OCI-LY1 (cell line): ENCODE results near the gene NSD2.

ENCODE experiments used
- H2AFZ ChIP-seq: fragments of 200-600 bp; sonication (generic), shearing (Covaris generic); 2 replicates; pipeline ENCODE4 v1.6.0; 2014; ENCODE audit warnings: antibody characterized with exemption, mild to moderate bottlenecking, low read length
- H3F3A ChIP-seq: fragments of 200-600 bp; sonication (generic), shearing (Covaris generic); 2 replicates; pipeline ENCODE4 v1.6.0; 2014; ENCODE audit warnings: mild to moderate bottlenecking, antibody characterized with exemption, low read length, moderate library complexity; ENCODE audit not compliant: insufficient read depth
- H3K27ac ChIP-seq: fragments of 200-600 bp; sonication (generic); 2 replicates; pipeline ENCODE4 v1.5.1; 2014; ENCODE audit warnings: low read length, mixed run types, mild to moderate bottlenecking, low read depth; ENCODE audit not compliant: poor library complexity, severe bottlenecking
- H3K27me3 ChIP-seq: fragments of 200-600 bp; sonication (generic); 2 replicates; pipeline ENCODE4 v1.6.0; 2014; ENCODE audit warnings: antibody characterized with exemption, mild to moderate bottlenecking, low read length, moderate library complexity; ENCODE audit not compliant: insufficient read depth
- H3K36me3 ChIP-seq: fragments of 200-600 bp; sonication (generic); 2 replicates; pipeline ENCODE4 v1.6.1; 2014; ENCODE audit warnings: mild to moderate bottlenecking, antibody characterized with exemption, low read length, moderate library complexity, mixed read lengths; ENCODE audit not compliant: insufficient read depth
- H3K4me1 ChIP-seq: fragments of 200-600 bp; sonication (generic); 2 replicates; pipeline ENCODE4 v1.5.1; 2014; ENCODE audit warnings: mild to moderate bottlenecking, low read length, moderate library complexity; ENCODE audit not compliant: insufficient read depth, severe bottlenecking
- H3K4me2 ChIP-seq: fragments of 200-600 bp; sonication (generic), shearing (Covaris generic); 2 replicates; pipeline ENCODE4 v1.6.1; 2014; ENCODE audit warnings: low read length
- H3K4me3 ChIP-seq: fragments of 200-600 bp; sonication (generic); 2 replicates; pipeline ENCODE4 v1.5.1; 2014; ENCODE audit warnings: low read length, low read depth, mild to moderate bottlenecking, mixed read lengths; ENCODE audit not compliant: poor library complexity, severe bottlenecking
- H3K79me2 ChIP-seq: fragments of 200-600 bp; shearing (Covaris generic); 2 replicates; pipeline ENCODE4 v1.6.1; 2016; ENCODE audit warnings: mixed run types, low read length, mixed read lengths; ENCODE audit not compliant: insufficient read depth
- H3K9ac ChIP-seq: fragments of 200-600 bp; sonication (generic), shearing (Covaris generic); 2 replicates; pipeline ENCODE4 v1.6.1; 2014; ENCODE audit warnings: mild to moderate bottlenecking, low read length, mixed read lengths
- H3K9me2 ChIP-seq: fragments of 200-600 bp; sonication (generic), shearing (Covaris generic); 2 replicates; pipeline ENCODE4 v1.6.1; 2014; ENCODE audit warnings: low read depth, mild to moderate bottlenecking, low read length, mixed read lengths
- H3K9me3 ChIP-seq: fragments of 200-600 bp; shearing (Covaris generic); 2 replicates; pipeline ENCODE4 v1.6.1; 2014; ENCODE audit warnings: low read length, mixed read lengths
- H4K20me1 ChIP-seq: fragments of 200-600 bp; sonication (generic), shearing (Covaris generic); 2 replicates; pipeline ENCODE4 v1.6.0; 2016; ENCODE audit warnings: mild to moderate bottlenecking, low read length; ENCODE audit not compliant: insufficient read depth
- EZH2 ChIP-seq: fragments of 200-600 bp; sonication (generic), shearing (Covaris generic); IDR thresholded peaks from 2 replicates; pipeline ENCODE4 v1.8.0; 2017; ENCODE audit warnings: borderline replicate concordance, mixed run types, mild to moderate bottlenecking, antibody characterized with exemption, low read length, moderate library complexity, mixed read lengths
- TF ChIP-seq, protein P1 (sequence below): fragments of 200-600 bp; sonication (generic), shearing (Covaris generic); IDR thresholded peaks from 2 replicates; pipeline ENCODE4 v1.5.1; 2017; ENCODE audit warnings: mild to moderate bottlenecking, antibody characterized with exemption, low read length, moderate library complexity, mixed read lengths

The NSD2 gene

DNA sequence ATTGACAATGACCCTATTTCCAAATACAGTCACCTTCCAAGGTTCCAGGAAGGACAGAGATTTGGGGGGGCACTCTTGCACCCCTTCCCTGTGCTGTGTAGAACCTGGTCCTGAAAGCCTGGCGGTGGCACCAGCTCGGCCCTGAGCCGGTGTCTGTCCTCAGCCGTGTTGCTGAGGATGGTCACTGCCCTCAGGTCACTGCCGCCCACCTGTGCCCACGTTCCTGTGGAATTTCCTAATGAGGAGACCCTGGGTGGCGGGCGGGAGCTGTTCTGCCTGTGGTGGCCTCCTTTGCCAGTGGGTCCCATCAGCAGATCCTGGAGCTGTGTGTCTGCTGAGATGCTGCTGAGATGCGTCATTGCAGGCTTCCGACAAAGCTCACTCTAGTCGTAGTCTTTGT is 104.7 kb downstream of the NSD2 start:
- Histone ChIP-seq H3K9ac (no peak overlapping the region), H4K20me1 (no peaks in the 10 kb centered on the region), H3K9me3 (no peaks in the 10 kb centered on the region), H3K79me2 (no peaks in the 10 kb centered on the region), H3K27ac (no peak overlapping the region), H3K4me2 (no peak overlapping the region), H3K4me3 (no peak overlapping the region), H2AFZ (no peak overlapping the region), H3K4me1 (no peaks in the 10 kb centered on the region), H3F3A (no peaks in the 10 kb centered on the region), H3K27me3 (no peaks in the 10 kb centered on the region), H3K36me3 (peaks cover 79% of the 10 kb centered on the region), H3K9me2 (no peaks in the 10 kb centered on the region)
- TF ChIP-seq EZH2 = no peak
- TF ChIP-seq, protein P1, sequence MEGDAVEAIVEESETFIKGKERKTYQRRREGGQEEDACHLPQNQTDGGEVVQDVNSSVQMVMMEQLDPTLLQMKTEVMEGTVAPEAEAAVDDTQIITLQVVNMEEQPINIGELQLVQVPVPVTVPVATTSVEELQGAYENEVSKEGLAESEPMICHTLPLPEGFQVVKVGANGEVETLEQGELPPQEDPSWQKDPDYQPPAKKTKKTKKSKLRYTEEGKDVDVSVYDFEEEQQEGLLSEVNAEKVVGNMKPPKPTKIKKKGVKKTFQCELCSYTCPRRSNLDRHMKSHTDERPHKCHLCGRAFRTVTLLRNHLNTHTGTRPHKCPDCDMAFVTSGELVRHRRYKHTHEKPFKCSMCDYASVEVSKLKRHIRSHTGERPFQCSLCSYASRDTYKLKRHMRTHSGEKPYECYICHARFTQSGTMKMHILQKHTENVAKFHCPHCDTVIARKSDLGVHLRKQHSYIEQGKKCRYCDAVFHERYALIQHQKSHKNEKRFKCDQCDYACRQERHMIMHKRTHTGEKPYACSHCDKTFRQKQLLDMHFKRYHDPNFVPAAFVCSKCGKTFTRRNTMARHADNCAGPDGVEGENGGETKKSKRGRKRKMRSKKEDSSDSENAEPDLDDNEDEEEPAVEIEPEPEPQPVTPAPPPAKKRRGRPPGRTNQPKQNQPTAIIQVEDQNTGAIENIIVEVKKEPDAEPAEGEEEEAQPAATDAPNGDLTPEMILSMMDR = no peak

GRCh38 chr4:1976416-1977352 is 105.5 kb downstream of the NSD2 start:
- no peaks in the 10 kb centered on the region for H4K20me1 ChIP-seq

DNA sequence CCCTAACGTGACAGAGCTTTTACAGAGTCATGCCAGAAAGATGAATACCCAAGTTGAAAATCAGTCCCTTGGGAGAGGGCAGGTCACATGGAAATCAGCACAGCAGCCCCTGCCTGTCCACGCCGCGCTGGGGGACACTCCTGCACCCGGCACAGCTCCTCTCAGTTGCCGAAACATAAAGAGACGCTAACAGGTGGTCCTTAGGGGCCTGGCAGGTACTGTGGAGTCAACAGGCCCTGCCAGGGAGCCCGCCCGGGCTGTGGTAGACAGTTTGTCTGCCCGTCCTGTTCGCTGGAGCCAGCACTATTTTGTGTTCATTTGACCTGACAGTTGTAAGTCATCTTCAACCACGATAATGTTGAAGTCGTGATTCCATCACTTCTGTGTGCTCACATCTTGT is 107.0 kb downstream of the NSD2 start:
- Histone ChIP-seq H3K4me2 (no peak overlapping the region), H3K27me3 (no peaks in the 10 kb centered on the region), H3K9me3 (no peaks in the 10 kb centered on the region), H3K79me2 (no peaks in the 10 kb centered on the region), H3K27ac (no peak overlapping the region), H3K4me3 (no peak overlapping the region), H3F3A (no peaks in the 10 kb centered on the region), H2AFZ (no peak overlapping the region), H4K20me1 (no peaks in the 10 kb centered on the region), H3K36me3 (peaks cover 98% of the 10 kb centered on the region), H3K9ac (no peak overlapping the region), H3K4me1 (no peaks in the 10 kb centered on the region), H3K9me2 (no peaks in the 10 kb centered on the region)
- TF ChIP-seq, protein P1 = no peak
- no peak for TF ChIP-seq EZH2

More at GRCh38 chr4:1976416-1977352, 105.5 kb downstream of the NSD2 start:
- Histone ChIP-seq H3K79me2 (no peaks in the 10 kb centered on the region), H3K27me3 (no peaks in the 10 kb centered on the region), H2AFZ (no peak overlapping the region), H3K4me1 (no peaks in the 10 kb centered on the region), H3K36me3 (peaks cover 84% of the 10 kb centered on the region), H3K9ac (no peak overlapping the region), H3K9me3 (no peaks in the 10 kb centered on the region), H3K4me2 (no peak overlapping the region), H3K4me3 (no peak overlapping the region), H3K9me2 (no peaks in the 10 kb centered on the region), H3F3A (no peaks in the 10 kb centered on the region), H3K27ac (no peak overlapping the region)
- TF ChIP-seq, protein P1 = no peak
- TF ChIP-seq EZH2 = no peak
